ENCODE measurements around the gene SUGCT. TPM values are rescaled to one million over a fixed set of nuclear protein-coding genes. Genes with fewer than 3 reads are reported as not detected.

SUGCT gene
- total RNA-seq, 1 experiment from 2014 or later = 1.5 TPM

DNA sequence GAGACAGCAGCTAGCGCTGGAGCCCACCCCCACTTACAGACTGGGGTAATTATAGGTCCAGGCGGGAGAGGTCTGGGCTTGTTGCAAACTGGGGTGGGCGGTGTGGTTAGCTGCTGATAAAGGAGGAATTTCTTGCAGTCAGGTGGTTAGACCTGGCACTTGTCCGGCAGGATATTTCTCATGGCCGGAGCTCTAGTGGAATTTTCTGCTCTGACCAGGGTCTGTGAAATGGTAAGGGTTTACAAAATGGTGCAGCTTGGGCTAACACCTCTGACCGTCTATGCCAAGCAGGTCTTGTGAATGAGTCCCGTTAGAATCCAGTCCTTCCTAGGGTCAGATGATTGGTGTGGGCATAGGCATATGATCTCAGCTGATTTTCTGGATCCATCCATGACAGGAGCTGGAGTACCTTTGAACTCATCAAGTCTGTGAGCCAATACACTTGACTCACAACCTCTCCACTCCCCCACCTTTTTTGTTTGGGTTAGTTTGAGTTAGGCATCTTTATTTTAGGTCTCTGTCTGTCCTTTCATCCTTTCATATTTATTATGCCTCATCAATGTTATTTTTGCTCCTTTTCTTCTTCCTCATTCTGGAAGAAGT is 213.4 kb downstream of the SUGCT start:
- no peaks in the 10 kb centered on the region for H3K9me3 ChIP-seq (ENCODE audit: low read depth, low read length, poor library complexity, severe bottlenecking)
- BruUV-seq (replicated peaks) = no TSS peak
- no peak overlapping the region for H3K27ac ChIP-seq (ENCODE audit: low read depth, low read length, poor library complexity, severe bottlenecking)
- no peaks in the 10 kb centered on the region for H3K36me3 ChIP-seq (ENCODE audit: insufficient read depth, low read length, poor library complexity, severe bottlenecking)
- H3K4me3 ChIP-seq (ENCODE audit: low read depth, low read length, poor library complexity, severe bottlenecking) = no peak overlapping the region
- no peaks in the 10 kb centered on the region for H3K27me3 ChIP-seq (replicated peaks; ENCODE audit: insufficient read depth, low read depth, low read length, poor library complexity)
- ChIA-PET CTCF (no interaction called here), POLR2A (ENCODE audit: low non-redundant PET) (no interaction called here)
- no peak for DNase-seq (ENCODE audit: low spot score)
- TF ChIP-seq EZH2 (IDR thresholded peaks at IDR 0.05; ENCODE audit: borderline replicate concordance, low read depth, low read length, poor library complexity, severe bottlenecking) = no peak
- TF ChIP-seq, protein P1, sequence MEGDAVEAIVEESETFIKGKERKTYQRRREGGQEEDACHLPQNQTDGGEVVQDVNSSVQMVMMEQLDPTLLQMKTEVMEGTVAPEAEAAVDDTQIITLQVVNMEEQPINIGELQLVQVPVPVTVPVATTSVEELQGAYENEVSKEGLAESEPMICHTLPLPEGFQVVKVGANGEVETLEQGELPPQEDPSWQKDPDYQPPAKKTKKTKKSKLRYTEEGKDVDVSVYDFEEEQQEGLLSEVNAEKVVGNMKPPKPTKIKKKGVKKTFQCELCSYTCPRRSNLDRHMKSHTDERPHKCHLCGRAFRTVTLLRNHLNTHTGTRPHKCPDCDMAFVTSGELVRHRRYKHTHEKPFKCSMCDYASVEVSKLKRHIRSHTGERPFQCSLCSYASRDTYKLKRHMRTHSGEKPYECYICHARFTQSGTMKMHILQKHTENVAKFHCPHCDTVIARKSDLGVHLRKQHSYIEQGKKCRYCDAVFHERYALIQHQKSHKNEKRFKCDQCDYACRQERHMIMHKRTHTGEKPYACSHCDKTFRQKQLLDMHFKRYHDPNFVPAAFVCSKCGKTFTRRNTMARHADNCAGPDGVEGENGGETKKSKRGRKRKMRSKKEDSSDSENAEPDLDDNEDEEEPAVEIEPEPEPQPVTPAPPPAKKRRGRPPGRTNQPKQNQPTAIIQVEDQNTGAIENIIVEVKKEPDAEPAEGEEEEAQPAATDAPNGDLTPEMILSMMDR (conservative IDR thresholded peaks at IDR 0.05; ENCODE audit: low read depth, low read length) = no peak
- no peaks in the 10 kb centered on the region for H3K4me1 ChIP-seq (ENCODE audit: insufficient read depth, low read length, poor library complexity, severe bottlenecking)
- intact Hi-C loops (cut with micrococcal nuclease; ENCODE audit: unreplicated experiment) = no loop called here

- Histone ChIP-seq H3K4me1 (ENCODE audit: insufficient read depth, low read length, poor library complexity, severe bottlenecking) (no peaks in the 10 kb centered on the region), H3K36me3 (ENCODE audit: insufficient read depth, low read length, poor library complexity, severe bottlenecking) (no peaks in the 10 kb centered on the region), H3K4me3 (ENCODE audit: low read depth, low read length, poor library complexity, severe bottlenecking) (no peak overlapping the region), H3K27me3 (replicated peaks; ENCODE audit: insufficient read depth, low read depth, low read length, poor library complexity) (no peaks in the 10 kb centered on the region), H3K9me3 (ENCODE audit: low read depth, low read length, poor library complexity, severe bottlenecking) (no peaks in the 10 kb centered on the region), H3K27ac (ENCODE audit: low read depth, low read length, poor library complexity, severe bottlenecking) (no peak overlapping the region)
- TF ChIP-seq EZH2 (IDR thresholded peaks at IDR 0.05; ENCODE audit: borderline replicate concordance, low read depth, low read length, poor library complexity, severe bottlenecking) = no peak
- TF ChIP-seq, protein P1 (conservative IDR thresholded peaks at IDR 0.05; ENCODE audit: low read depth, low read length) = no peak
- ChIA-PET CTCF (no interaction called here), POLR2A (ENCODE audit: low non-redundant PET) (no interaction called here)
- intact Hi-C loops (cut with micrococcal nuclease; ENCODE audit: unreplicated experiment) = no loop called here
- no peak for DNase-seq (ENCODE audit: low spot score)
- no TSS peak for BruUV-seq (replicated peaks)
Measured at GRCh38 chr7:40350100-40350499, 215.3 kb downstream of the SUGCT start.

GRCh38 chr7:40354711-40355110 is 219.9 kb downstream of the SUGCT start:
- Histone ChIP-seq H3K9me3 (ENCODE audit: low read depth, low read length, poor library complexity, severe bottlenecking) (no peaks in the 10 kb centered on the region), H3K36me3 (ENCODE audit: insufficient read depth, low read length, poor library complexity, severe bottlenecking) (no peaks in the 10 kb centered on the region), H3K27me3 (replicated peaks; ENCODE audit: insufficient read depth, low read depth, low read length, poor library complexity) (no peaks in the 10 kb centered on the region), H3K27ac (ENCODE audit: low read depth, low read length, poor library complexity, severe bottlenecking) (no peak overlapping the region), H3K4me1 (ENCODE audit: insufficient read depth, low read length, poor library complexity, severe bottlenecking) (no peaks in the 10 kb centered on the region), H3K4me3 (ENCODE audit: low read depth, low read length, poor library complexity, severe bottlenecking) (no peak overlapping the region)
- CTCF ChIA-PET = no interaction called here
- TF ChIP-seq, protein P1 (conservative IDR thresholded peaks at IDR 0.05; ENCODE audit: low read depth, low read length) = no peak
- TF ChIP-seq EZH2 (IDR thresholded peaks at IDR 0.05; ENCODE audit: borderline replicate concordance, low read depth, low read length, poor library complexity, severe bottlenecking) = no peak
- no peak for DNase-seq (ENCODE audit: low spot score)
- POLR2A ChIA-PET (ENCODE audit: low non-redundant PET) = no interaction called here
- intact Hi-C loops (cut with micrococcal nuclease; ENCODE audit: unreplicated experiment) = no loop called here
- BruUV-seq (replicated peaks) = no TSS peak

Data from A673 (cell line).